GM23248 (cell line): Measurements from ENCODE around the gene SMG9.

Source experiments
- EZH2 ChIP-seq: fragments of 200-600 bp; sonication (generic); IDR thresholded peaks from 2 replicates; pipeline ENCODE4 v1.6.1; 2018; ENCODE audit warnings: antibody characterized with exemption, mild to moderate bottlenecking; ENCODE audit not compliant: insufficient read depth, poor library complexity, severe bottlenecking
- EZH2phosphoT487 ChIP-seq: fragments of 200-600 bp; sonication (generic); IDR thresholded peaks from 2 replicates; pipeline ENCODE4 v1.6.1; 2018; ENCODE audit warnings: antibody characterized with exemption, moderate library complexity, mild to moderate bottlenecking, low read depth; ENCODE audit not compliant: insufficient read depth

DNA sequence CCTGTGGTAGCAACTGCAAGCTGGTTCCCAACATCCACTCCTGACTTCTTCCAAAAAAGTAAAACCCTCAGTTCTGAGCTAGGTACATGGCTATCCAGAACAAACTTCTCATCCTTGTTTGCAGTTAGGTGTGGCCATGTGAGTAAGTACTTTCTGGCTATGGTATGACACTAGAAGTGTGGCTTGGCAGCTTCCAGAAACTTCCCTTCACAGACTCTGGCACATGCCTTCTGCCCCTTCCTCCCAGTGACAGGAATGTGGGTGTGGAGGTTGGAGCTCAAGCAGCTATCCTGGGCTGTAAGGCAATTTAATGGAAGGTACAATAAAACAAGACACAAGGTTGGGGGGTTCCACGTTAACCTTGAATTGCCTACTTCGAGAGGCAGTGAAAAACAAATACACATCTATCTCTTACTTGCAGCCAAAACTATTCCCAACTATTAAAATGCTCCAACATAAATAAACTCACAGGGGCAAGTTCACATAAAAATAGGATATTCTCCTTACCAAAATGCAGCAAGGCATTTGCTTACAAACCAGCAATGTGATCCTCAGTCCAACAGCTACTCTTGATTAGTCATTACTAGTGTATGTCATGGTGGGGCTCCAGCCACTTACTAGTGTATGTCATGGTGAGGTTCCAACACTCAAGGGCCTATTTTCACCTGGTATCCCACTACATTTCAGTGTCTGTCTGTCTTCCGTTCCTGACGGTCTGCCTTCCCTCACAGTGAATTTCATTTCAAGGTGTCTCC is 3.1 kb downstream of the SMG9 start:
- TF ChIP-seq EZH2 (no peak), EZH2phosphoT487 (no peak)
